Measurements from ENCODE around the gene OR8B3. TPM values are rescaled to one million over a fixed set of nuclear protein-coding genes. Genes with fewer than 3 reads are reported as not detected.

OR8B3 gene
- total RNA-seq, 1 donor from 2014 or later: not detected

GRCh38 chr11:124441081-124441480 is 42.3 kb upstream of the OR8B3 start:
- TF ChIP-seq CTCF (IDR thresholded peaks at IDR 0.05; ENCODE audit: insufficient read depth, low read length, poor library complexity, severe bottlenecking): no peak
- Histone ChIP-seq H3K4me3 (ENCODE audit: low read depth, low read length) (no peak overlapping the region), H3K27me3 (ENCODE audit: control insufficient read depth, insufficient read depth, low read length) (no peaks in the 10 kb centered on the region), H3K36me3 (ENCODE audit: control insufficient read depth, insufficient read depth, low read length) (no peaks in the 10 kb centered on the region)
- DNase-seq (ENCODE audit: low read depth): no peak

GRCh38 chr11:124440608-124441007 is 41.8 kb upstream of the OR8B3 start:
- no peak for TF ChIP-seq CTCF (IDR thresholded peaks at IDR 0.05; ENCODE audit: insufficient read depth, low read length, poor library complexity, severe bottlenecking)
- no peaks in the 10 kb centered on the region for H3K36me3 ChIP-seq (ENCODE audit: control insufficient read depth, insufficient read depth, low read length)
- no peaks in the 10 kb centered on the region for H3K27me3 ChIP-seq (ENCODE audit: control insufficient read depth, insufficient read depth, low read length)
- H3K4me3 ChIP-seq (ENCODE audit: low read depth, low read length): no peak overlapping the region
- DNase-seq (ENCODE audit: low read depth): no peak

- no peak for TF ChIP-seq CTCF (IDR thresholded peaks at IDR 0.05; ENCODE audit: insufficient read depth, low read length, poor library complexity, severe bottlenecking)
- DNase-seq (ENCODE audit: low read depth): no peak
- Histone ChIP-seq H3K36me3 (ENCODE audit: control insufficient read depth, insufficient read depth, low read length) (no peaks in the 10 kb centered on the region), H3K4me3 (ENCODE audit: low read depth, low read length) (no peak overlapping the region), H3K27me3 (ENCODE audit: control insufficient read depth, insufficient read depth, low read length) (no peaks in the 10 kb centered on the region)
Observed at GRCh38 chr11:124434699-124435098, 35.9 kb upstream of the OR8B3 start.

- Histone ChIP-seq H3K4me3 (ENCODE audit: low read depth, low read length) (no peak overlapping the region), H3K27me3 (ENCODE audit: control insufficient read depth, insufficient read depth, low read length) (no peaks in the 10 kb centered on the region), H3K36me3 (ENCODE audit: control insufficient read depth, insufficient read depth, low read length) (no peaks in the 10 kb centered on the region)
- no peak for DNase-seq (ENCODE audit: low read depth)
- no peak for TF ChIP-seq CTCF (IDR thresholded peaks at IDR 0.05; ENCODE audit: insufficient read depth, low read length, poor library complexity, severe bottlenecking)
Observed at GRCh38 chr11:124429599-124429998, 30.8 kb upstream of the OR8B3 start.

- TF ChIP-seq CTCF (IDR thresholded peaks at IDR 0.05; ENCODE audit: insufficient read depth, low read length, poor library complexity, severe bottlenecking): no peak
- Histone ChIP-seq H3K27me3 (ENCODE audit: control insufficient read depth, insufficient read depth, low read length) (no peaks in the 10 kb centered on the region), H3K4me3 (ENCODE audit: low read depth, low read length) (no peak within 1 kb of the TSS), H3K36me3 (ENCODE audit: control insufficient read depth, insufficient read depth, low read length) (no peaks in the 10 kb centered on the region)
- DNase-seq (ENCODE audit: low read depth): no peak
Observed at GRCh38 chr11:124424384-124424921, 25.6 kb upstream of the OR8B3 start, which contains the start of gene OR8B4. Gene OR8B4, minus strand, starts transcription at chr11:124424871. Its CDS starts 0 bp downstream, at chr11:124424871.

- no peaks in the 10 kb centered on the region for H3K27me3 ChIP-seq (ENCODE audit: control insufficient read depth, insufficient read depth, low read length)
- H3K36me3 ChIP-seq (ENCODE audit: control insufficient read depth, insufficient read depth, low read length): no peaks in the 10 kb centered on the region
- H3K4me3 ChIP-seq (ENCODE audit: low read depth, low read length): no peak overlapping the region
- no peak for TF ChIP-seq CTCF (IDR thresholded peaks at IDR 0.05; ENCODE audit: insufficient read depth, low read length, poor library complexity, severe bottlenecking)
- DNase-seq (ENCODE audit: low read depth): no peak
Observed at GRCh38 chr11:124421043-124421442, 22.2 kb upstream of the OR8B3 start.
